RWPE2 (cell line): ENCODE data around the gene NECTIN1.

Source experiments
- ATAC-seq: fragments of 200-7000 bp; cut with Tn5 transposase; 3 replicates; pipeline ENCODE4 v1.9.1; 2021; ENCODE audit warnings: low read depth
- DNase-seq: peaks from one replicate; pipeline ENCODE4 v3.0.0-alpha.2; 2020; ENCODE audit warnings: low spot score
- H3K27ac ChIP-seq: fragments of 450-650 bp; 2 replicates; pipeline ENCODE4 v1.5.1; 2017; ENCODE audit warnings: mild to moderate bottlenecking; ENCODE audit not compliant: poor library complexity, severe bottlenecking
- H3K27me3 ChIP-seq: fragments of 250-450 bp; sonication (Bioruptor Pico); 2 replicates; pipeline ENCODE4 v1.5.1; 2021; ENCODE audit warnings: mild to moderate bottlenecking, moderate library complexity; ENCODE audit not compliant: insufficient read depth, poor library complexity, severe bottlenecking
- H3K36me3 ChIP-seq: fragments of 250-450 bp; sonication (Bioruptor Pico); 2 replicates; pipeline ENCODE4 v1.5.1; 2020; ENCODE audit warnings: low read depth, mild to moderate bottlenecking, moderate library complexity
- H3K4me1 ChIP-seq: fragments of 250-450 bp; sonication (Bioruptor Pico); 2 replicates; pipeline ENCODE4 v1.5.1; 2021; ENCODE audit warnings: mild to moderate bottlenecking, moderate library complexity; ENCODE audit not compliant: insufficient read depth, poor library complexity, severe bottlenecking
- H3K4me3 ChIP-seq: fragments of 250-450 bp; sonication (Bioruptor Pico); 2 replicates; pipeline ENCODE4 v1.5.1; 2021; ENCODE audit warnings: mild to moderate bottlenecking, moderate library complexity; ENCODE audit not compliant: severe bottlenecking
- H3K9me3 ChIP-seq: fragments of 250-450 bp; sonication (Bioruptor Pico); 2 replicates; pipeline ENCODE4 v1.5.1; 2021; ENCODE audit warnings: mild to moderate bottlenecking, moderate library complexity; ENCODE audit not compliant: severe bottlenecking
- CTCF ChIP-seq: fragments of 450-650 bp; IDR thresholded peaks from one replicate; pipeline ENCODE4 v1.5.1; 2017; ENCODE audit warnings: mild to moderate bottlenecking, moderate library complexity; ENCODE audit not compliant: poor library complexity, severe bottlenecking

NECTIN1 gene

GRCh38 chr11:119673759-119674336, 55.2 kb downstream of the NECTIN1 start:
- Histone ChIP-seq H3K9me3 (peaks cover 5% of the 10 kb centered on the region), H3K4me1 (peaks cover 10% of the 10 kb centered on the region), H3K27me3 (no peaks in the 10 kb centered on the region), H3K4me3 (no peak overlapping the region), H3K27ac (no peak overlapping the region), H3K36me3 (peaks cover 90% of the 10 kb centered on the region)
- no peak for TF ChIP-seq CTCF
- DNase-seq (no peak), ATAC-seq (peak; percentile 24; the same call in 1 of the 3 replicates)

GRCh38 chr11:119673052-119673758, 55.8 kb downstream of the NECTIN1 start:
- H3K9me3 ChIP-seq: peaks cover 5% of the 10 kb centered on the region
- H3K36me3 ChIP-seq: peaks cover 88% of the 10 kb centered on the region
- no peak for TF ChIP-seq CTCF
- no peaks in the 10 kb centered on the region for H3K27me3 ChIP-seq
- H3K4me1 ChIP-seq: peaks cover 10% of the 10 kb centered on the region
- H3K27ac ChIP-seq: no peak overlapping the region
- DNase-seq: no peak
- no peak for ATAC-seq
- H3K4me3 ChIP-seq: no peak overlapping the region

- peaks cover 82% of the 10 kb centered on the region for H3K36me3 ChIP-seq
- H3K27me3 ChIP-seq: no peaks in the 10 kb centered on the region
- no peak overlapping the region for H3K4me3 ChIP-seq
- no peak for TF ChIP-seq CTCF
- ATAC-seq (no peak), DNase-seq (no peak)
- no peak overlapping the region for H3K27ac ChIP-seq
- peaks cover 10% of the 10 kb centered on the region for H3K4me1 ChIP-seq
- no peaks in the 10 kb centered on the region for H3K9me3 ChIP-seq
These were observed 56.4 kb downstream of the NECTIN1 start for GRCh38 chr11:119672597-119672996.

- ATAC-seq (no peak), DNase-seq (no peak)
- Histone ChIP-seq H3K27me3 (no peaks in the 10 kb centered on the region), H3K4me3 (no peak overlapping the region), H3K27ac (no peak overlapping the region), H3K9me3 (no peaks in the 10 kb centered on the region), H3K4me1 (peaks cover 3% of the 10 kb centered on the region), H3K36me3 (peaks cover 74% of the 10 kb centered on the region)
- TF ChIP-seq CTCF: no peak
These were observed 57.4 kb downstream of the NECTIN1 start for GRCh38 chr11:119671561-119672015.

GRCh38 chr11:119671051-119671450, 57.9 kb downstream of the NECTIN1 start:
- no peak overlapping the region for H3K27ac ChIP-seq
- H3K9me3 ChIP-seq: no peaks in the 10 kb centered on the region
- TF ChIP-seq CTCF: no peak
- H3K4me3 ChIP-seq: no peak overlapping the region
- H3K27me3 ChIP-seq: no peaks in the 10 kb centered on the region
- ATAC-seq (no peak), DNase-seq (no peak)
- H3K36me3 ChIP-seq: peaks cover 72% of the 10 kb centered on the region
- no peaks in the 10 kb centered on the region for H3K4me1 ChIP-seq
